ENCODE results near the gene SNX10.

The SNX10 gene

DNA sequence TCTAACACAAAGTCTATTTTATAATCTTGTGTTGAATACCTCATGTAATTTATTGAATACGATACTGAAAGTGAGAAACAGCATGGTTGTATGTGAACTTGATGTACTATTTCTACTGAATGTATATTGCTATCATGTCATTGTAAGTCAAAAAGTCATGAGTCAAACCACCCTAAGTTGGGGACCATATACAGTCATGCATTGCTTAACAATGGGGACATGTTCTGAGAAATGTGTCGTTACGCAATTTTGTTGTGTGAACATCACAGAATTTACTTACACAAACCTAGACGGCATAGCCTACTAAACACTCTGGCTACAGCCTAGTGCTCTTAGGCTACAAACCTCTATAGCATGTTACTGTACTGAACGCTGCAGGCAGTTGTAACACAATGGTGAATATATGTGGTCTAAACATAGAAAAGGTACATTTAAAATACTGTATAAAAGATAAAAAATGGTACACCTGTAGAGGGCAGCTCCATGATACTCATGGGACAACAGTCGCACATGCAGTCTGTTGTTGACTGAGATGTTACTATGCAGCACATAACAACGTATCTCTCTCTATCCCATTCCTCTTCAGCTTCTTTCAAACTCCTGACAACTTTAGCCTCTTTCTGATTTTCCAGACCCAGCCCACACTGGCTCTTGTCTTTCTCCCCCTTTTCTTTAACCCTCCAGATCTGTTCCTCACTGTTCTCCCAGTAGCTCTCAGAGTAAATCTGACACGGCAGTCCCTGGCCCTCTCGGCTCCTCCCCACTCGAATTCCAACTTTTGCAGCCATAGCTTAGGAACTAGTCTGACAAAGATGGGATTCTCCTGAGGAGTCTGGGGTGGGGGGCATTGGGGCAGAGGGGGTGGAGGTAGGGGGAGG lies 90.1 kb downstream of the SNX10 start:
- no peak for DNase-seq (ENCODE audit: low read depth)
- no peak overlapping the region for H3K4me3 ChIP-seq (ENCODE audit: low read depth, low read length)
- TF ChIP-seq, protein P1, sequence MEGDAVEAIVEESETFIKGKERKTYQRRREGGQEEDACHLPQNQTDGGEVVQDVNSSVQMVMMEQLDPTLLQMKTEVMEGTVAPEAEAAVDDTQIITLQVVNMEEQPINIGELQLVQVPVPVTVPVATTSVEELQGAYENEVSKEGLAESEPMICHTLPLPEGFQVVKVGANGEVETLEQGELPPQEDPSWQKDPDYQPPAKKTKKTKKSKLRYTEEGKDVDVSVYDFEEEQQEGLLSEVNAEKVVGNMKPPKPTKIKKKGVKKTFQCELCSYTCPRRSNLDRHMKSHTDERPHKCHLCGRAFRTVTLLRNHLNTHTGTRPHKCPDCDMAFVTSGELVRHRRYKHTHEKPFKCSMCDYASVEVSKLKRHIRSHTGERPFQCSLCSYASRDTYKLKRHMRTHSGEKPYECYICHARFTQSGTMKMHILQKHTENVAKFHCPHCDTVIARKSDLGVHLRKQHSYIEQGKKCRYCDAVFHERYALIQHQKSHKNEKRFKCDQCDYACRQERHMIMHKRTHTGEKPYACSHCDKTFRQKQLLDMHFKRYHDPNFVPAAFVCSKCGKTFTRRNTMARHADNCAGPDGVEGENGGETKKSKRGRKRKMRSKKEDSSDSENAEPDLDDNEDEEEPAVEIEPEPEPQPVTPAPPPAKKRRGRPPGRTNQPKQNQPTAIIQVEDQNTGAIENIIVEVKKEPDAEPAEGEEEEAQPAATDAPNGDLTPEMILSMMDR (conservative IDR thresholded peaks at IDR 0.05; ENCODE audit: low read depth, low read length): no peak

DNA sequence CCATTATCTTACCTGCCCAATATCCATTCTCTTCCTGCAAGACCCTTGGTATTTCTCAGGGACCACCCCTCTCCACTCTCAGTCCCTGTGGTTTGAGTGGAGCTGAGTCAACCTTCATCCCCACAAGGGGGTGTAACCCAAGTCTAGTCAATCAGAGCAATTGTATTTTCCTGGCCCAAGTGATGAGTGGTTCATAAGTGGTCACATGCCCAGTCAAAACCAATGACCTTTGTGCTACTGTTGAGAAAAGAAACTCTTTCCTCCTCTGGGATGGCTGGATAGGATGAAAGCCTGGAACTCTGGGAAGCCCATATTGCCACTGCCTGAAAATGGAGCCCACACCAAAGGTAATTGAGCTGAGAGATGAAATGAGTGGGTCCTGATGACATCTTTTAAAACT lies 93.6 kb downstream of the SNX10 start:
- no peak overlapping the region for H3K4me3 ChIP-seq (ENCODE audit: low read depth, low read length)
- TF ChIP-seq, protein P1 (conservative IDR thresholded peaks at IDR 0.05; ENCODE audit: low read depth, low read length): no peak
- no peak for DNase-seq (ENCODE audit: low read depth)

DNA sequence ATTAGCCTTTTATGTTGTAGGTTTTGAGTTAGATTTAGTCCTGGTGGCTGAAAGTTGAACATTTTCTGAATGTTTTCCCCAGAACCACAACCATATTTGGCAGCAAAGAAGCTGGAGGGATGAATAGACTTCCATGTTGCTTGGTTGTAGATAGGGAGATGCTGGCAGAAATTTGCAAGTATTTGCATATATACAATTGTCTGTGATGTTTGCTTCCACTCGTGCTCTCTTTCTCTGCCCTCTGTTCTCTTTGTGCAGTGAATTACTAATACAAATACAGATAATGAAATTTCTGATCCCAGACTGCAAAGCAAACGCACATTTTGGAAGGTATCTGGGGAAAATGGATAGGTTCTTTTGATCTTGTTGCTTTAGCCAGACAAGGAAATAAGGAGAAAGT lies 96.1 kb downstream of the SNX10 start:
- TF ChIP-seq, protein P1 (conservative IDR thresholded peaks at IDR 0.05; ENCODE audit: low read depth, low read length): no peak
- no peak overlapping the region for H3K4me3 ChIP-seq (ENCODE audit: low read depth, low read length)
- DNase-seq (ENCODE audit: low read depth): no peak

DNA sequence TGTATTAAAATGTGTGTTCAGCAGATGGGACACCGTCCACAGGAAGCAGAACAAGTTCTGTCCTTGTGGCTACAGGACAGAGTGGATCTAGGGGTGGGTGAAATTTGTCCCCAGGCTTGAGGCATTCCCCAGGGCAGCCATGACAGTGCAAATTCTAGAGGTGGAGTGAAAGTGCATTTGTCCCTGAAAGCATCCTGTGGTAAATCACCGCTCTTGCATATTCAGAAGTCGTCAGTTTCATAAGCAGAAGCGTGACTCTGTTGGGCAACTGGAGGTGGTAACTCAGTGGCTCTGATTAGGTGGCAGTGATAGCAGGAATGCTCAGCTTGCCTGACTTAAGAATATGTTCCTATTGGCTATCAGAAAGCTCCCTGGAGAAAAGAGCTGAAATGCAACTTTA lies 96.6 kb downstream of the SNX10 start:
- H3K4me3 ChIP-seq (ENCODE audit: low read depth, low read length): no peak overlapping the region
- no peak for DNase-seq (ENCODE audit: low read depth)
- TF ChIP-seq, protein P1 (conservative IDR thresholded peaks at IDR 0.05; ENCODE audit: low read depth, low read length): no peak

DNA sequence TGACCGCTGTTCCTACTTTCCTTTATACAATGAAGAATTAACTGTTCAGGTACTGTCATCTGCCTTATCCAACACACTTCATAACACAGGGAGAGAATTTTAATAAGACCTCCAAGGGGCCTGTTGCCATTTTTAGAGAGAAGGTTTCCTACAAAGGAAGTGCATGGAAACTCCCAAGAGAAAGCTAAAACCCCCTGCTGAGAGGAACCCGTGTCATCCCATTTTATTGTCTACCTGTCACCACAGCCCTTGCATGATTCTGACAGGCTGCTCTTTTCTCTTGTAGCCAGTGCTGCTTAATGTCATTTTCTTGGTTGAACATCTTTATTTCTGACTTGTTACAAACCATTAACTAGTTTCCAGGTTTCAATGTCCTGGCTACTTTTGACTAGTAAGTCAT lies 98.4 kb downstream of the SNX10 start:
- DNase-seq (ENCODE audit: low read depth): no peak
- TF ChIP-seq, protein P1 (conservative IDR thresholded peaks at IDR 0.05; ENCODE audit: low read depth, low read length): no peak

DNA sequence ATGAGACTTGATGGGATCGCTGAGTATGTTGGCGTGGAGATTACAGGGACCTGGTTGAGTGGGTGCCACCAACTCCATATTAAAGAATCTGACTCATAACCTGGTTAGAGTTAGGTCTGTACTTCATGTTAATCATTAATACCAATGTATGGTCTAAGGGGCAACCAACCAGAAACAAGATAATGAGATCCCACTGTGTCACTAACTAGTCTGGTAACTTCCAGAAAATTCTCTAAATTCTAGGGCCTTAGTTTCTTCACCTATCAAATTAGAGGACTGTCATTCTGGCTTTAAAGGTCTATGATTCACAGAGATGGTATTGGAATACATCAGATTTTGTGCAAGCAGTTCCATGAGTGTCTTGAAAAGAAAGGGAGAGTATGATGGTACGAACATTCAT lies 102.2 kb downstream of the SNX10 start:
- DNase-seq (ENCODE audit: low read depth): no peak
- TF ChIP-seq, protein P1 (conservative IDR thresholded peaks at IDR 0.05; ENCODE audit: low read depth, low read length): no peak
- H3K4me3 ChIP-seq (ENCODE audit: low read depth, low read length): no peak overlapping the region

More for the DNA sequence above, 98.4 kb downstream of the SNX10 start:
- no peak overlapping the region for H3K4me3 ChIP-seq (ENCODE audit: low read depth, low read length)

DNA sequence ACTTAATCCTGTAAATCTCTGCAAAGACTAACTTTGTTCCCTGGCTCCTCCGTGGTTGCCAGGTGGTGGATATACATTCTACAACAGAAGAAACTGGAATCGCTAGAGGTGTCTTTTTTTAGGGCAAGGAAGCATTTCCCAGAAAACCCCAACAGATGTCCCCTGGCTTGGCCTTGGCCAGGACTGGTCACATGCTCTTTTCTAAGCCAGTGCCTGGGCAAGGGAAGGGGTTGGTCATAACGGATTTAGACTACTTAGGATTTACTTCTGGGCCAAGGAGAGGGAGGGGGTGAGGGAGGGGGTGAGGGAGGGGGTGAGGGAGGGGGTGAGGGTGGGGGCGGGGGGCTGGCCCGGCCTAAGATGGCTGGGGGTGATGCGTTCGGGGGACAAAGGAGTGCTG lies 105.7 kb downstream of the SNX10 start:
- H3K4me3 ChIP-seq (ENCODE audit: low read depth, low read length): no peak overlapping the region
- no peak for DNase-seq (ENCODE audit: low read depth)
- TF ChIP-seq, protein P1 (conservative IDR thresholded peaks at IDR 0.05; ENCODE audit: low read depth, low read length): no peak
